Stimulated activated naive B cell treated with anti-CD40 and anti-IgM and Interleukin-4, amounts not matched to agents 10 μg/mL and 1 μg/mL and 100 μg/mL, for 72 hours (primary cell): ENCODE data around the gene OSBPL7.

Source experiments
- ATAC-seq, 2 donors: fragments of 150-1000 bp; cut with Tn5 transposase; replicated peaks; 2 replicates each; pipeline ENCODE4 v1.10.0; 2021; ENCODE audit warnings: moderate library complexity in 1 of 2
- DNase-seq: peaks from one replicate; pipeline ENCODE4 v3.0.0; 2021
- H3K27ac Mint-ChIP-seq: one replicate; pipeline ENCODE4 v1.8.0; 2022; ENCODE audit warnings: mild to moderate bottlenecking, mixed read lengths
- H3K27me3 Mint-ChIP-seq, 2 donors: one replicate each; pipeline ENCODE4 v1.8.0; 2022; ENCODE audit warnings: mixed read lengths in 2 of 2
- H3K36me3 Mint-ChIP-seq, 2 donors: one replicate each; pipeline ENCODE4 v1.8.0; 2022; ENCODE audit warnings: mixed read lengths in 2 of 2, mild to moderate bottlenecking in 1 of 2
- H3K4me1 Mint-ChIP-seq, 2 donors: one replicate each; pipeline ENCODE4 v1.8.0; 2022; ENCODE audit warnings: mixed read lengths in 2 of 2, mild to moderate bottlenecking in 1 of 2
- H3K4me3 Mint-ChIP-seq, 2 donors: one replicate each; pipeline ENCODE4 v1.8.0; 2022; ENCODE audit warnings: mild to moderate bottlenecking in 2 of 2, mixed read lengths in 2 of 2, moderate library complexity in 1 of 2
- H3K9me3 Mint-ChIP-seq, 2 donors: one replicate each; pipeline ENCODE4 v1.8.0; 2022; ENCODE audit warnings: mixed read lengths in 2 of 2, mild to moderate bottlenecking in 1 of 2

Gene OSBPL7

DNA sequence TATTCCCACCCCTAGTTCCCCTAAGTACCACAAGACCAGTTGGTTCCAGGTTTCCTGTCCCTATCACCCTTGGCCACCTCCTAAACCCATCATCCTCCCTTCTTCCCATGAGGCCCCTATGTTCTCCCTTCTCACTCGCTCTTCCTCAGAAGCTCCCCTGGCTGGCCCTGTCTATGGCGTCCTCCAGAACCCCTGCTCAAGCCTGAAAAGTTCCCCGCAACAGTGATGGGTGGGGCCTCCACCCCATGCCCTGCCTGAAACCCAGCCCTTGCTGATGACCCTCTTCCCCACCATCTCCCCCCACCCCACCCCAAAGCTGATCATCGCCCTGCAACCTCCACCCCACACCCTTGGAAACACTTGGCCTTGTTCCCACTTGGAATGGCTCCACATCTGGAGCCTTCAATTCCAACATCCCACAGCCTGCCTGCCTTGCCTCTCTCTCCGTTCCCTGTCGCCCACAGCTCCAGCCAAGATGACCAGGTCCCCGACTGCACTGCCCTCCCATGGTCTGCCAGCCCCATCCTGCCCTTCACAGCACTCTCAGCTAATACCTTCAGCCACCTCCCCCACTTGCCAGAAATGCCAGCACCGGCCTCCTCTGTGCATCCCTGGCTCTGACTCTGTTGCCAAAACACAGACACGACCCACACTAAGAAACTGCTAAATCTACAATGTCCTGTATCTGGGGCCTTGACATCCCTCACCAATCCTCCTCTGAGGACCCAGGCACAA, 10.5 kb downstream of the OSBPL7 start:
- H3K4me1 Mint-ChIP-seq, result peaks cover 4 to 12% of the 10 kb centered on the region in 2 donors
- H3K27ac Mint-ChIP-seq, result peak overlapping the region; percentile 16
- H3K27me3 Mint-ChIP-seq, result no peaks in the 10 kb centered on the region
- peaks cover 62 to 84% of the 10 kb centered on the region in 2 donors for H3K36me3 Mint-ChIP-seq
- DNase-seq, result no peak
- ATAC-seq, result no peak
- no peak overlapping the region for H3K4me3 Mint-ChIP-seq
- H3K9me3 Mint-ChIP-seq, result no peaks in the 10 kb centered on the region

DNA sequence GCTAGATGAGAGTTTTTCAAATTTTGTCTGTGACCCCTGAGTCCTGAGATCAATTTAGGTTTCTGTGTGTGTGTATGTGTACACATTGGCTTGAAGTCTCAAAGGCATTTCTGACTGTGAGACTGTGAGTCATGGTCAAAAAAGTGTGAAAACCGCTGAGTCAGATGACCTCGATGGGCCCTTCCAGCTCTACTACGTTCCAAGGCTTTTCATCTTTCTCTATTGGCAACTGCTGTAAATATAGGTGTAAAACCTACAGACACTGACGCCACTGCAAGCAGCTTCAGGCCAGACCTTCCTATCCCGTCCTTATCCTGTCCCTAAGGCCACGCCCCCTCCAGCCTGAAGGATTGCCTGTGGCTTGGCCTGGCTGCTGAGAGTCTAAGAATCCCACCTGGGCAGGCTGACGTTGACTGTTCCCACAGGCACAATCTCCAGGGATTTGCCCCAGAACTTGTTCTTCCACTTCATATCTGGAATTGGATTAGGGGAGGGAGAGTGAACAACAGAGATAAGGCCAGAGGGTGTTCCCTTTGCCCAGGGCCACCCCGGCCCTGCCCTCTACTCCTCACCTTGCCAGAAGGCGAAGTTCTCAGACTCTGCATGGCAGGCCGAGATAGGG, 11.3 kb downstream of the OSBPL7 start:
- Mint-ChIP-seq H3K9me3 (no peaks in the 10 kb centered on the region), H3K27ac (peak overlapping the region; percentile 37)

DNA sequence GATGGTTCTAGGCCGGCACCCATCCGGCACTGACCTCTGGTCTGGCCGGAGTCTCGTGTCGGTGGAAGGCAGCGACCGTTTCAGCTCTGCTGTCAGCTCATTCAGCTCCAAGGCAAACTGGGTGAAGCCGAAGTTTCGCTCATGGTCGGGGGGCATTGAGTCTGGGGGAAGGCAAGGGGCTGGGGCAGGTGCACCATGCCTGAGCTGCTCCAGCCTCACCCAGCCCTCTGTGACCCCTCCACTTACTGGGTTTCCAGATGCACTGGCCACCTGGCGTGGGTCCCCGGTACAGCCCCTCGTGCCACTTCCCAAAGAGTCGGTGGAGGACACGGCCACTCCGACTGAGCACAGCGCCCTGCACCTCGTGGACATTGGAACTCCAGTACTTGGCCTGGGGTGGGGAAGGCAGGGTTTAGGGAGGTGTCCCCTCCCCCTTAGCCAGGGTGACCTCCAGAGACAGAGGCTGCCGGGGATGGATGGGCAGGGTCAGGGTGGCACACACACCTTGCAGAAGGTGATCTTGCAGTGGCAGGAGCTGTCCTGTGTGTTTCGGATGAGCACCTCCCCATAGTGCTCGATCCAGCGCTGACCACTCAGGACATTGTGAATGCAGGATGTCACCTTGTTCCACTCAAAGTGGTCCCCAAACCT, 12.6 kb downstream of the OSBPL7 start:
- H3K27ac Mint-ChIP-seq, result peak overlapping the region; percentile 52

More for the DNA sequence above, 11.3 kb downstream of the OSBPL7 start:
- no peaks in the 10 kb centered on the region for H3K27me3 Mint-ChIP-seq
- H3K4me1 Mint-ChIP-seq, result peaks cover 4 to 12% of the 10 kb centered on the region in 2 donors
- DNase-seq, result no peak
- H3K4me3 Mint-ChIP-seq, result no peak overlapping the region
- no peak for ATAC-seq
- H3K36me3 Mint-ChIP-seq, result peaks cover 58 to 77% of the 10 kb centered on the region in 2 donors

DNA sequence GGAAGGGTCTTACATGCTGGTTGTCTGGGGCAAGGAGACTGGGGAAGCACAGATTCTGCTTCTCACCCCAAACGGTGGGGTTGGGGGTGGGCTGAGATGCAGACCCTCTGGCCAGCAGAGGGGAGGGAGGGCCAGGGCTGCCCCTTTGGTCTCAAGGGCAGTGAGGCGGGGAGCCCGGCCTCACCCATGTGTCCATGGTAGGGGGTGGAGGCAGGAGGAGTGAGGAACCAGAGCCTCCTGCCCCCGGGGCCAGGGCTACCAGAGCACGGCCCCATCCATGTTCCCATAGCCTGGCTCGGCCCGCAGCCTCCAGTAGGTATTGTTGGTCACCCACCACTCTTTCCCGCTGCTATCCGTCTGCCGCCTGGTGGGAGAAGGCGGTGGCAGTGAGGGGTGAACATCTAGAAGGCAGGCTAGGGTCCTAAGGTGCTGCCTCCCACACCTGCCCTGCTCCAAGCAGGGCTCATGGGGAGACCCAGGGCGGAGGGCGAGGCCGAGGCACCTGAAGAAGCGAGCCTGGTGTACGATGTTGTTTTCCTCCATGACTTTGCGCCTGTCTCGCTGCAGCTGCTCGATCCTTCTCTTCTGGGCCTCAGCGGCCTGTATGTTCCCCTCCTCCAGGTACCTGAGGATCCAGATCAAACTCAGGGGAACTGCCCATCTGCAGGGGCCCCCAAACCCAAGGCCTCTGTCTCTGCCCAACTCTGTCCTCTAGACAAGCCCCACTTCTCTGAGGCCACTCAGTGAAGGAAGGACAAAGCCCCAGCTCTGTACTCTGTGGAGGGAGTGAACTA, 13.4 kb downstream of the OSBPL7 start:
- no peaks in the 10 kb centered on the region for H3K9me3 Mint-ChIP-seq
- peaks cover 48 to 67% of the 10 kb centered on the region in 2 donors for H3K36me3 Mint-ChIP-seq
- ATAC-seq, result no peak

More for the DNA sequence above, 12.6 kb downstream of the OSBPL7 start:
- peaks cover 50 to 68% of the 10 kb centered on the region in 2 donors for H3K36me3 Mint-ChIP-seq
- no peak for ATAC-seq
- no peaks in the 10 kb centered on the region for H3K27me3 Mint-ChIP-seq
- H3K9me3 Mint-ChIP-seq, result no peaks in the 10 kb centered on the region
- DNase-seq, result no peak
- peaks cover 5 to 12% of the 10 kb centered on the region in 2 donors for H3K4me1 Mint-ChIP-seq
- no peak overlapping the region for H3K4me3 Mint-ChIP-seq

DNA sequence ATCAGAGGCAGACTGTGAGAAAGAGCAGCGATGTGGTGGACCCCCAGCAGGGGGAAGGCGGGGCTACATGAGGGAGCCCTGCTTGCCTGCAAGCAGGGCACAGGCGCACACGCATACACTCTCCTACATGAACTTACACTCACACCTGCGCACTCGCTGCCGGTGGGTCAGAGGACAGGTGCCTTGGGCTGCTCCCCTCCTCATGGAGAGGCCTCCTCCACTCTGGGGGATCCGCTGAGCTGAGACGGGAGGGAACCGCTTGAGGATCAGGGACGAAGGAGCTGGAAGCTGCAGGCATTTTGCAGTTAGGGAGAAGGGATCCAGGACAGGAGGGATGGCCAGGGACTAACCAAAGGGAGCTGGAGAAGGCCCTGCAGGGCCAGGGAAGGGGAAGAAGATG, 14.2 kb downstream of the OSBPL7 start:
- H3K4me1 Mint-ChIP-seq, result peaks cover 5 to 8% of the 10 kb centered on the region in 2 donors
- peak overlapping the region; percentile 72 for H3K27ac Mint-ChIP-seq
- DNase-seq, result no peak
- no peak overlapping the region for H3K4me3 Mint-ChIP-seq
- H3K9me3 Mint-ChIP-seq, result no peaks in the 10 kb centered on the region
- H3K27me3 Mint-ChIP-seq, result no peaks in the 10 kb centered on the region
- ATAC-seq, result no peak
- H3K36me3 Mint-ChIP-seq, result peaks cover 40 to 59% of the 10 kb centered on the region in 2 donors

More for the DNA sequence above, 13.4 kb downstream of the OSBPL7 start:
- H3K27me3 Mint-ChIP-seq, result no peaks in the 10 kb centered on the region
- peaks cover 5 to 12% of the 10 kb centered on the region in 2 donors for H3K4me1 Mint-ChIP-seq
- peak overlapping the region; percentile 52 for H3K27ac Mint-ChIP-seq
- DNase-seq, result no peak
- H3K4me3 Mint-ChIP-seq, result no peak overlapping the region

DNA sequence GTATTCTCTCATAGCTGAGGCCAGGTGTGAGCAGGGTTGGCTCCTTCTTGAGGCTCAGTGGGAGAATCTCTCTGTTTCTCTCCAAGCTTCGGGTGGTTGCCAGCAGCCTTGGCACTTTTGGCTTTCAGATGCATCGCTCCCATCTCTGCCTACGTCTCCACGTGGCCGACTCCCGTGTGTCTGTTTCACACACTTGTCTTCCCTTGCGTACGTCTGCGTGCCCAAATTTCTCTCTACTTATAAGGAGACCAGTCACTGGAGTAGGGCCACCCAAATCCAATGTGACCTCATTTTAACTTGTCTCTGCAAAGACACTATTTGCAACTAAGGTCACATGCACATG, 14.7 kb downstream of the OSBPL7 start:
- Mint-ChIP-seq H3K4me3 (no peak overlapping the region), H3K9me3 (no peaks in the 10 kb centered on the region), H3K27me3 (no peaks in the 10 kb centered on the region), H3K36me3 (peaks cover 35 to 54% of the 10 kb centered on the region in 2 donors), H3K4me1 (peaks cover 5 to 7% of the 10 kb centered on the region in 2 donors), H3K27ac (no peak overlapping the region)
- DNase-seq (no peak), ATAC-seq (no peak)

DNA sequence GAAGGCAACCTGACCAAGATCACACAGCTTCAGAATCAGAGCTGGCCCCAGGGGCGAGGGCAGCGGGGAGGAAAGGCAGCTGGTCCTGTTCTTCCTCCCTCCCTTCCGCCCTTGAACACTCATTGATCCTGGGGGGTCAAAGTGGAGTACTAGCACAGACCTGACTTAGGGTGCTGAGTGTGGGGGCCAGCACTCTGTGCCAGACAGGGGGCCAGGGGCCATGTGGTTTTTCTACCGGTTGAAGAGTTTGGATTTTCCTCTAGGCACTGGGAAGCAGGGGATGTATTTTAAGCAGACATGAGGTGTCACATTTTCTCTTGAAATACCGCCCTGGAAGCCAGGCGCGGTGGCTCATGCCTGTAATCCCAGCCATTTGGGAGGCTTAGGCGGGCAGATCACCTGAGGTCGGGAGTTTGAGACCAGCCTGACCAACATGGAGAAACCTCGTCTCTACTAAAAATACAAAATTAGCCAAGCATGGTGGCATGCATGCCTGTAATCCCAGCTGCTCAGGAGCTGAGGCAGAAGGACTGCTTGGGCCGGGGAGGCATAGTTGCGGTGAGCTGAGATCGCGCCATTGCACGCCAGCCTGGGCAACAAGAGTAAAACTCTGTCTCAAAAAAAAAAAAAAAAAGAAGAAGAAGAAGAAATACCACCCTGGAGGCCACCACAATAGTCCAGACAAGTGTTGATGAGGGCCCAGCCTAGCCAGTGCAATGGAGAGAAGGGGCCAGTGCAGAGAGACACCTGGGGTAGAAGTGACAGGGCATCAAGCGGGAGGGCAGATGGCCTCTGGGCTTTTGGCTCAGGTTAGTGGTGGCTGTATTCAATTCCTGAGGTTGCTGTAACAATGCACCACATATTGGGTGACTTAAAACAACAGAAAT, 15.3 kb downstream of the OSBPL7 start:
- DNase-seq (no peak), ATAC-seq (no peak)
- H3K27ac Mint-ChIP-seq, result no peak overlapping the region
- H3K36me3 Mint-ChIP-seq, result peaks cover 29 to 48% of the 10 kb centered on the region in 2 donors
- H3K4me1 Mint-ChIP-seq, result peaks cover 5 to 7% of the 10 kb centered on the region in 2 donors
- no peaks in the 10 kb centered on the region for H3K9me3 Mint-ChIP-seq
- H3K4me3 Mint-ChIP-seq, result no peak overlapping the region
- no peaks in the 10 kb centered on the region for H3K27me3 Mint-ChIP-seq

DNA sequence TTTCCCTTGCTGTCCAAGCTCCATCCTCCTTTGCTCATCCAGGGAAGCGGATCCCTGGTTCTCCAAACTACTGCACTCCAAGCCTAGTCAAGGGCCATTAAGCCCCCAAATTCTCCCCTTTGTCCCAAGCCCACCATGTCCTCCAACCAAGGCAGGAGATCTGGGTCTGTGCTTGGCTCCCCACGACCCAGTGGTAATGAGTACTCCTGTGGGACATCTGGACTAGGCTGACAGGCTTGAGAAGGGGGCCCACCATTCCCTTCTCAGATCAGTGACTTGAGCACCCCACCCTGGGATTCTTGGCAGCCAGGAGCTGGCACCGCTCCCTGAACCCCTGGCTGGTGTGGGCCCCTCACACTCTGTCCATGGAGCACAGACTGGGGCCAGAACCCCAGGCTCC, 17.1 kb downstream of the OSBPL7 start:
- Mint-ChIP-seq H3K4me3 (no peak overlapping the region), H3K27me3 (no peaks in the 10 kb centered on the region), H3K4me1 (peaks cover 0 to 3% of the 10 kb centered on the region in 2 donors), H3K36me3 (peaks cover 20 to 30% of the 10 kb centered on the region in 2 donors), H3K9me3 (no peaks in the 10 kb centered on the region), H3K27ac (no peak overlapping the region)
- DNase-seq (no peak), ATAC-seq (no peak)

DNA sequence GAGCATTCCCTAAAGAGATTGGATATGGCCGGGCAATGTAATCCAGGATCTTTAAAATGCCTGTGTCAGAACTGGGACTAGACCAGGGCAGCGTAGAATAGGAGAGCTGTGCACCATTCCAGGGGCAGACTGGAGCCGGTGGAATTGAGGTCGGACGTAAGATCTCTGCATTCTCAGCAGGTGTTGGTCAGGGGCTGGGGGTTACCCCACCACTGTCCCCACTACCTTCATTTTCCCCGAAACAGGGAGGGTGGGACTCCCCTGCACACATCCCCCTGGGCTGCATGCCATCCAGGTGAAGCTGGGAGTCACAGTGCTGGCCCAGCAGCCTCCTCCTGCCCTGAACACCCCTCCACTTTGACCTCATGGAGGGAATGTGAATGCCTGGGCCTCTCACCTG, 17.8 kb downstream of the OSBPL7 start:
- no peaks in the 10 kb centered on the region for H3K9me3 Mint-ChIP-seq
- H3K27ac Mint-ChIP-seq, result no peak overlapping the region
- peaks cover 20 to 23% of the 10 kb centered on the region in 2 donors for H3K36me3 Mint-ChIP-seq
- H3K4me1 Mint-ChIP-seq, result peaks cover 0 to 3% of the 10 kb centered on the region in 2 donors
- DNase-seq (no peak), ATAC-seq (no peak)
- H3K4me3 Mint-ChIP-seq, result no peak overlapping the region
- no peaks in the 10 kb centered on the region for H3K27me3 Mint-ChIP-seq

DNA sequence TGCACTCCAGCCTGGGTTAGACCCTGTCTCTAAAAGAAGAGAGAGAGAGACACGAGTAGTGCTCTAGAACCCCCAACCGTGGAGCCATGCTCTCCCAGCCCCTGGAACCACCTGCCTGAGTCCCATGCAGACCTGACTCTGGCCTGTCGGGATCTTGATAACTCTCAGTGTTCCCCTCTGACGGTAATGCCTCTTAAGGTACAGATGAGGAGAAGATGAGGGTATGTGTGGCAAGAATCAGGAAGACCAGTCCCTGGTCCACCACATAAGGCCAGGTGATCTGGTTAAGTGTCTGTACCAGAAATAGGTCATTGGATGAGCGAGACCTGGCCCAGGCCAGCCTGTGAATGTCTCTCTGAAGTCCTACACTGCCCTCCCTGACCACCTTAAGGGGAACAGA, 18.4 kb downstream of the OSBPL7 start:
- Mint-ChIP-seq H3K4me3 (no peak overlapping the region), H3K36me3 (peaks cover 16 to 18% of the 10 kb centered on the region in 2 donors), H3K27me3 (no peaks in the 10 kb centered on the region), H3K9me3 (no peaks in the 10 kb centered on the region), H3K4me1 (peaks cover 0 to 3% of the 10 kb centered on the region in 2 donors), H3K27ac (no peak overlapping the region)
- no peak for DNase-seq
- no peak for ATAC-seq

DNA sequence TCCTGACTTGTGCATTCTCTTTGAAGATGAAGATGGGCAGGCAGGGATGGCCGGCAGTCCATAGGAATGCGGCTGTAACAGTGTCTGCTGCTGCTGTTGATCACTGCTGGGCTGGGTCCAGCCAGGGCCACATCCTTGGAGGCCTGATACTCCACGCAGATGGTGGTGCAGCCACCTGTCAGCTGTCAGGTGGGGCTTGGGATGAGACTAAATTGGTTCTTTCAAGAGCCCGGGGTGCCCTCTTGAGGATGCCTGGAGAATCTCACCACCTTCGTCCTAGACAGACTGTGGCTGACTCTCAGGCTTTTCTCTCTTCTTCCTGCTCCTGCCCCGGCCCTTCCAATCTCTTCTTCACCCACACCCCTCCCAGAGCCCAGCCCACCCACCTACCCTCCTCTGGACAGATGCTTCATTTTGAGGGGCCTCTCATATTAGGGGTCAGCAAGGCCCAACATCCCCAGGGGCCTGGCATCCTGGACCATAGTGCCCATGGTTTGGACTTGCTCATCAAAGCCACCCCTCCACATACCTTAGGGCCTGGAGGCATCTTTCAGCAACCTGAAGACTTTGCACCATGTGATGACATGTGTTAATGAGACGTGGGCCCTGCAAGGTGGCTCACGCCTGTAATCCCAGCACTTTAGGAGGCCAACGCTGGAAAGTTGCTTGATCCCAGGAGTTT, 19.1 kb downstream of the OSBPL7 start:
- H3K4me3 Mint-ChIP-seq, result no peak overlapping the region
- DNase-seq (peak; percentile 33), ATAC-seq (peak; percentile 93 to 96)
- peaks cover 6% of the 10 kb centered on the region in 2 donors for H3K27me3 Mint-ChIP-seq
- no peaks in the 10 kb centered on the region for H3K9me3 Mint-ChIP-seq
- H3K36me3 Mint-ChIP-seq, result peaks cover 10 to 11% of the 10 kb centered on the region in 2 donors
- peaks cover 0 to 3% of the 10 kb centered on the region in 2 donors for H3K4me1 Mint-ChIP-seq
- H3K27ac Mint-ChIP-seq, result no peak overlapping the region

DNA sequence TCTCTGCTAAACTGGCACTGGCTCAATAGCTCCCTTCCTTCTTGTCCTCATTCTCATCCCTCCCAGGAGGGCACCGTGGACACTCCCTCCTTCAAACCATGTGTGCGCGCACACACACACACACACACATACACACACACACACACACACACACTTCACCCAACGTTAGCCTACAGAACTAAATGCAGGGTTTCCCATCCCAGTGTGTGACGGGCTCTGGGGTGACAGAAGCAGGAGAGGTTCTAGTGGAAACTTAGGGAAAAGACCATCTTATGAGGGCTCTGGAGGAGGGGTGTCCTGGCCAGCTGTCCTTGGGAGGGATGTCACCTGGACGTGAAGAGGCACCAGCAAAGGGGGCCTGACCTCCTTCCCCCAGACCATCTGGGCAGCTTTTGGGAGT, 19.7 kb downstream of the OSBPL7 start:
- Mint-ChIP-seq H3K27ac (no peak overlapping the region), H3K36me3 (peaks cover 4 to 5% of the 10 kb centered on the region in 2 donors)
- no peak for ATAC-seq

More for the DNA sequence above, 19.7 kb downstream of the OSBPL7 start:
- Mint-ChIP-seq H3K9me3 (no peaks in the 10 kb centered on the region), H3K4me1 (peaks cover 0 to 3% of the 10 kb centered on the region in 2 donors), H3K27me3 (peaks cover 6 to 7% of the 10 kb centered on the region in 2 donors), H3K4me3 (no peak overlapping the region)
- no peak for DNase-seq
